HG03175 (cell line): ENCODE measurements around the gene TEX261.

Experiments used
- ATAC-seq: cut with Tn5 transposase; IDR thresholded peaks from one replicate; pipeline ENCODE4 v1.9.1; 2021; ENCODE audit warnings: mild to moderate bottlenecking, moderate library complexity; ENCODE audit not compliant: unreplicated experiment

TEX261 gene

DNA sequence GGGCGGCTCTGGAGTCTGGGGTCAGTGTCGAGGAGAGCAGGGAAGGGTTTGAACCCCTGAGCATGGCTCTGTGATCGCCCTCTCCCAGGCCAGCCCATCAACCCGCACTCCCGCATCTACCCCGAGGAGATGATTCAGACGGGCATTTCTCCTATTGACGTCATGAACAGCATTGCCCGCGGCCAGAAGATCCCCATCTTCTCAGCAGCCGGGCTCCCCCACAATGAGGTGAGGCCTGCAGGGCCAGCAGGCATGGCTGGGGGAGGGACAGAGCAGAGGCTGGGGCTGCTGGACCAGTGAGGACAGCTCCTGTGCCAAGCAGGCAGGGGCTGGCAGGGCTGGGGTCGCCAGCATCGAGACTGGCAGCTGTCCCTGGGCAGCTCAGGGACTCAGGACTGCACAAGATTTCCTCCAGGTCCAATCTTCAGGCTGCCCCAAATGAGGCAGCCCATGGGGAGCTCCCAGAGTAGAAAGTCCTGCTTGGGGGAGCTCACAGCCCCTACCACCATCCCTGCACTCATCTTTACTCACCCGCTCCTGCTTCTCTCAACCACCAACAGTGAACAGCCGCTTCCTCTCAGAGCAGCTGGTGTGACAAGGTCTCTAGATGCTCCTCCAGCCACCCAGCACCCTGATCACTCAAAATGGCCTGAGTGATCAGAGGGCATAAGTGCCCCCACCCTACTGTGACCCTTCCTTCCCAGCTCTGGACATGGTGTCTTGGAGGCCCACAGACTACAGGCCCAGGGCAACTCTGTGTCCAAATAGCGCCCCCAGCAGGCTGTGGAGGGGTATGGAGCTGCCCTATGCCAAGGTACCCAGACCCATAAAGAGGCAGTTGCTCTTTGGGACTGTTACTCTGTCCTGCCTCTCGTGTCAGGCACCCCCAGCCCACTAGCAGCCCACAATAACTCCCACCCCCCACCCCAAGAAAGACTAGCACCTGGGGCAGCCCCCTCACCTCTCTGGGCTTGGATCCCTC is 34.5 kb downstream of the TEX261 start:
- ATAC-seq = no peak

DNA sequence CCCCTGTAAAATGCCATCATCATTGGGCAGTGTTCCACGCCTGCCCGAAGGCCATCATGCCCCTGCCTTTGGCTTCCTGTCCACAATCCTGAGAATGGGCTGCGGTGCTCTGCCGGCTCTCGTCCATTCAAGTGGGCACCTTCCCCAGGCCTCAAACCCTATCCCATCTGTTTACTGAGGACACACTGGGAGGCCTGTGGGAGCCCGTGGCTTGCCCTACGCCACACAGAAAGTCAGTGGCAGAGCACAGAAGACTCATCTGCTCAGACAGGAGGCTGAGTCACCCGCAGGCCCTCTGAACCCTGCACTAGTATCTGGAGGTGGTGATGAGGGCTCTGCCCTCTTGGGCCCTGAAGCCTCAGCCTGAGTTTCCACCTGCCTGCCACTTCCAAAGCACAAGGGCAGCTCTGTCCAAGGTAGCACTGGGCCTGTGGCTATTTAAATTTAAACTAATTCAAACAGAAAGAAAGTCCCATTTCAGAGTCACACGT is 35.4 kb downstream of the TEX261 start:
- ATAC-seq = no peak

DNA sequence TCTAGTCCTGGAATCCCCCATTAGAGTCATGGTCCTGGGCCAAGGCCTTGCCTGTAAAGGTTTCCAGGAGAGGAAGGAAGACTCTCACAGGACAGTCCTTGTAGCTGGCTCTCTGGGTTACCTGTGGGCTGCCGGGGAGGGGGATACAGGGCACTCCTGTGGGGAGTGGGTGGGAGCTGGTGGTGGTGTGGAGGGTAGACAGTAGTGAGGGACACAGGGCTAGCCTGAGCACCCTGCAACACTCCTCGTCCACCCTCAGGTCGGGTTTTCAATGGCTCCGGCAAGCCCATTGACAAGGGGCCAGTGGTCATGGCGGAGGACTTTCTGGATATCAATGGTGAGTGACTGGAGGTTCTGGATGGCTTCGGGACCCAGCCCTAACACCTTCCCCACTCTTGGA is 35.9 kb downstream of the TEX261 start:
- no peak for ATAC-seq

DNA sequence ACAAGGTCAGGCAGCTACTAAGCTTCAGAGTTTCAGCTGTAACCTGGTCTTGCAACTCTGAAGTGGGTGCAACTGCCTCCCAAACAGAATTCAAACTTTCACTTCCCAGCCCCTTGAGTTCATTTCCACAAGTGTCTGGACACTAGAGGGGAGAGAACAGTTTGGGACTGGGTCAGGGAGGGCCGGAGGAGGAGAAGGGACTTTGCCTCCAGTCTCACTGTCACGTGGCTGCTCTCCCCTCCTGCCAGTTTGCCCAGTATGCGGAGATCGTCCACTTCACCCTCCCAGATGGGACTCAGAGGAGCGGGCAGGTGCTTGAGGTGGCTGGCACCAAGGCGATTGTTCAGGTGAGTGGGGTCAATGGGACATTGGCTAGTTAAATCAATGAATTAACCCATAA is 36.9 kb downstream of the TEX261 start:
- no peak for ATAC-seq

DNA sequence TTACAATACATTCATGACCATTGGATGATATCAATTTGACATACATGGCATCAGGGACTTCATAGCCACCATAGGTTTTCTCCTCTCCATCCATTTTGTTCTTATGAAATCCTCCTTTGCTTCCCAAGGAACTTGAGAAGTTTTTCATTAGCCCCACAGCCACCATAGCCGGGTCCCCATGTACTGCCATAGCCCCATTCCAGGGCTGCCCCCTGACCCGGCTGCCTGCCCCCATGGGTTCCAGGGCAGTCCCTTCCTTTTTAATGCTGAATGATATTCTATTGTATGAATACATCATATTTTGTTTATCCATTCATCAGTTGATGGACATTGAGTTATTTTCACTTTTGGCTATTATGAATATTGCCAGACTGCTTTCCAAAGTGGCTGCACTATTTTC is 38.5 kb downstream of the TEX261 start:
- ATAC-seq = no peak

DNA sequence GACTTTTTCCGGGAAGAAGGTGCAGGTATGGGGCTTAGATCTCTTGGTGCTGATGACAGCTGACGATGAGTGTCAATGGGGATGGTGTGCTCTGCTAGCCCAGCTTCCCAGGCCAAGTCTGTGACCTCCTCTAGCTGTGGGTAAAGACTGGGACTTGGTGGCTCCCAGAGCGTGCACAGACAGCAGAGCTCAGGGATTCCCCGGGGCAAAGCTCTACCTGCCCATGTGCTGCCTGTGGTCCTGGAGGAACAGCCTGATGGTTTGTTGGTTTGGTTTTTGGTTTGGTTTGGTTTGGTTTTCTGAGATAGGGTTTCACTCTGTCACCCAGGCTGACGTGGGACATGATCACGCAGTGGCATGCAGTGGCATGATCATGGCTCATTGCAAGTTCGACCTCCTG is 39.8 kb downstream of the TEX261 start:
- no peak for ATAC-seq

DNA sequence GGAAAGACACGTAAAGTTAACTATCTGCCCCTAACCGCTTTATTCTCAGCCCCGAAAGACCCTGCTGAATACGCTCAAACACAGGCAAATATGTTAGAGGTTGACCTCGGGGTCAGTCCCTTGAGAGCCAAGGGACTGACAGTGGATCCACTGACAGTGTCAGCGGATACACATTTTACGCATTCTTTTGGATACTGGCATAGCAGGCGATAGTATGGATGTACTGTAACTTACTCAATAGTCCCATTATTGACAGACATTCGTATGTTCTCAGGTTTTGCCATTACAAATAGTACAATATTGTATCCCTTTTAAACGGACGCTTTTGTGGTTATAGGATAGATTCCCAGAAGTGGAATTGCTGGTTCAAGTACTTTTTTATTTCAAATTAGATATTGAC is 45.6 kb downstream of the TEX261 start:
- ATAC-seq = no peak

DNA sequence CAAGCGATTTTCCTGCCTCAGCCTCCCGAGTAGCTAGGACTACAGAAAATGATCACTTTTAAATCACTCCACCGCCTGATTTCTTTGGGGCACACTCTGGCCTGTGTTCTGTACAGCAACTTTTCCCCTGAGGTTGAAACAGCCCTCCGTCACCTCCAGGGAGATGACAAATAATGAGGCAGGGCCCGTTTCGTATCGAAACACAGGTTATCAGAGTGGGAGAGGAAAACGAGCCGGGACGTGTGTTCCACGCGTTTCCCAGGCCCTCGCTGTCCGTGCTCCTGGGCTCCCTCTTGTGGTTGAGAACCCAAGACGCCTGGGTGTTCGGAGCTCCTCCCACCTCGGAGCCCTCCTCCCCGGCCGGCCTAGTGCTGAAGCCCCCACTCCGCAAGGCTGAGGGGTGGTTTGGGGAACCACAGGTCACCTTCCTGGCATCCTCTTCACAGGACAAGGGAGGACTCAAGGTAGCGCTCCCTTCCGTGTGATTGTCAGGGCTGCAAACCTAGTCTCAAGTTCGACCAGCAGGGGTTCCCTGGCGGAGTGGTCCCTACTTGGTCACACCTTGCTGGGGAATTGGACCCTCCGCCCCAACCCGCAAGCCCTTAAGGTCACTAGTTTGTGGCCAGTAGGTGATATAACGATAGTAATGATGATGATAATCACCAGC is 46.2 kb downstream of the TEX261 start:
- ATAC-seq = peak; percentile 82

DNA sequence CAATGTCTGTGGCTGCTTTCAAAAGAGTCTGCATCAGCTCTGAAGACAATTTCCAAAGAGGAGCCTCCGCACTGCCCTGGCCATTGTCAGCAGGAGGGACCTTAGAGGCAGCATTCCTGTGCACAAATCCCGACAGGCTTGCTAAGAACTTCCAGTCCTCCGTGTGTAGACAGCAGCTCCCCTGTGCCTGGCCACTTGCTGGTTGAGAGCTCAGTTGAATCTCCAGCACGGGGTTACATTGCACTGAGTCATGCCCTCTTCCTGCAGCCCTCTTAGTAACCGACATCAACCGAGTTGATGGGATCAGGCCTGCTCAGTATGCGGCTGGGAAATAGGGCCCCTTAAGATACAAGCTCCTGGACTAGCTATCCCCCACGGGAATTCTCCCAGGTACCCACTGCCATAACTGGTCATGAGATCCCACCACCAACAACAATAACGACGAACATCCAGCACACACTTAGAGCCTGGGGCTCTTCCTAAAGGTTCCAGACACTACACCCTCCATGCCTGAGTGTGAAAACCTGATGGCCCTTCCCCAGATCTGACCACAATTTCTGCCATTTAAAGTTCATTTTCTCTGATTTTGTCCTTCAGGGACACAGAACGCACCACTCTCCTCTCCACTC is 47.0 kb downstream of the TEX261 start:
- ATAC-seq = no peak

DNA sequence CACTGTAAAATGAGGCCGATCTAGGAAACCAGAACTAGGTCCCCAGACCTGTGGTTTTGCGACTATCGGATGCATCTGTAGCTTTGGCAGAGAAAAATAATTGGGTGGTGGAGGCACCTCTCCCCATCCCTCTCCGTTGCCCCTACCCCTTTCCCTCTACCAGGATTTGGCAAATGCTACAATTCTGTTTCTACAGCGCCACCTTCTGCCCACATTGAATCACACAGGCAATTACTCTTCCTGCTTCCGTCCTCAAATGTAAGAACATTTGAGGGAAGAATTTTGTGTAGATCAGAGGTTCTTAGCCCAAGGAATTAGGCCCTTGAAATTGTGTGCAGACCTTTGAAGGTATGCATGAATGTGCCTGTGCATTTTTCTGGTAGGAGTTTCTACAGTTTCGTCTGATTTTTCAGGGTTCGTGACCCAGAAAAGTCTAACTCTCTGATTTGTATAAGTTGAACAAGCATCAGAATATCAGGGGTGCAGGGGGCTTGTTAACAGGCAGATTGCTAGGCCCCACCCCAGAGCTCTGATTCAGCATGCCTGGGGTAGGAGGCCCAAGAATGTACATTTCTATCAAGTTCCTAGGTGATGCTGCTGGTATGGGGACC is 47.7 kb downstream of the TEX261 start:
- ATAC-seq = no peak

DNA sequence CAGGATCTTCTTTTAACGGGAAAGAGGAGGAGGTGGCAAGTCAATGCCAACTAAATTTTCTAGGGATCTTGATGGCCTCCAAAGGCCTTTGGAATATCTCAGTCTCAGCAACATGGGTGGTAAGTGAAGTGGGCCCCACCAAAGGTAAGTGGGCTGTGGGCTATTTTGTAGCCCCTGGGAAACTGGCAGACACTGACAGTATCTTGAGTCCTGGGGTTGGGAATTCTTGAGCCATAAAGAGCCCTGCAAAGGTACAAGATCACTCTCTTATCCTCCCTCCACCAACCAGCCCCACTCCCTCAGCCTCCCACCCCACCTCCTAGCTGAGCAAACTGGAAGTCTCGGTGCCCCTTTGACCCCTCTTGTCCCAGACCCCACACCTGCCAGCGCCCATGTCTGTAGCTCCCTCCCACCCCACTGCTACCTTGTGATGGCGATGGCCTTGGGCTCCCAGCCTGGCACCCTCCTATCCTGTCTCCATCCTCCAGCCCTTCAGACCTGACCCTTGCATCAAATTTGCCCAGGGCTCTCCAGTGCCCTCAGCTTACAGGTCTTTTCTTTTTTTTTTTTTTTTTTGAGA is 50.5 kb downstream of the TEX261 start:
- ATAC-seq = no peak

DNA sequence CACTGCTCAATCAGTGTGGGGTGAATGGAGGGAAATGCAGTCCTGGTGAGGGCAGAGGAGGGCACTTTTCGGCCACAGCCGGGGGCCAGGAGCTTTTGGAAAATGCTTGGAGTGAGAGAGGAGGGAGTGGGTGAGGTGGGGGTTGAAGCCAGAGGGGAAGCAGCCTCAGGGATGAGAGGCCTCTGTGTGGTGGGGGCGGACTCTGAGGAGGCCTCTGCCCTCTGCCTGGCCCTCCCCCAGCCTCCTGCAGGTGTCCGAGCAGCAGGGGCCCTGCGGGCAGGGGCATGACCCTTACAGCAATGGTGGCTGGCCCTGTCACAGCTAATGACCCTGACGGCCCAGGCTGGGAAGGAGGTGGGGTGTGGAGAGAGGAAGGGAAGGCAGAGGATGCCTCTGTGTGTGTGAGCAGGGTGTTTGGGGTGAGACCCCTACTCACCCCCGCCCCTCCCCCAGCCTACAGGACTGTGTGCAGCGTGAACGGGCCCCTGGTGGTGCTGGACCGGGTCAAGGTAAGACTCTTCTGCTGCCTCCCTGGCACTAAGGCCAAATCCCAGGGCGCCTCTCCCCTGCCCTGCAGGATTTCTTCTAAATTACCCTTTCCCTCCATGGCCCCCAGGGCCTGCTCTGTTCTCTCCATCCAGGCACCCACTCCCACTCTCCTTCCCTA is 51.3 kb downstream of the TEX261 start:
- no peak for ATAC-seq

DNA sequence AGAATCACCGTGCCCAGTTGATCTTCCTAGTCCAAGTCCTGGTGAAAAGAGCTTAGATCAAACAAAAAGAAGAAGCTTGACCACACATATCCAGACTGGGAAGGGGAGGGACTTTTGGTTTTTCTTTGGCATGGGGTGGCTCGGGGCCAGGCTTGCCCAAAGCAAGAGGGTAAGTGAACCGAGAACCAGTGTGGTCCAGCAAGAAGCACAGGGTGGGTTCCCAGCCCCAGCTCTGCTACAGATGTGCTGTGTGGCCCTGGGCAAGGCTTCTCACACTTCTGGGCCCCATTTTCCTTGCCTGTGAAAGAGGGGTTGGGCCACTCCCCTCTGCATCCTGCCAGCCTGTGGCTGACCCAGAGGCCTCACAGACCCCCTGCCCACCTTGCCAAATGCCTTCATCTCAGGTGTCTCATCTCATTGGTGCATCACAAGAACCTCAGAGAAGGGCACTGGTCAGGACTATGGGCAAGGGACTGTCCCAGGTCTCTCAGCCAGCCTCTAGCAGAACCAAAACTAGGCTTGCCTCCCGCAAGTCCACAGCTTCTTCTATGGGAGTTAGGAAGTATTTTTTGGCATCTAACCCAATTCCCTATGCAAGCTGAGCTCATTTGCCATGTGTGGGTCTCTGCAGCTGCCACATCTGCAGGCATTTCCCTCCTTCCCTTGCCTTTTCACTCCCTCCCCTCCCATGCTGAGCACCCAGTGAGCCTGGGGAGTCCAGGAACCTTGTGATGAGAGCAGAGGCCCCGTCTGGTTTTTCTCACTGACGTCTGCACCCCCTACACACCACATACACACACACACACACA is 52.1 kb downstream of the TEX261 start:
- ATAC-seq = no peak

DNA sequence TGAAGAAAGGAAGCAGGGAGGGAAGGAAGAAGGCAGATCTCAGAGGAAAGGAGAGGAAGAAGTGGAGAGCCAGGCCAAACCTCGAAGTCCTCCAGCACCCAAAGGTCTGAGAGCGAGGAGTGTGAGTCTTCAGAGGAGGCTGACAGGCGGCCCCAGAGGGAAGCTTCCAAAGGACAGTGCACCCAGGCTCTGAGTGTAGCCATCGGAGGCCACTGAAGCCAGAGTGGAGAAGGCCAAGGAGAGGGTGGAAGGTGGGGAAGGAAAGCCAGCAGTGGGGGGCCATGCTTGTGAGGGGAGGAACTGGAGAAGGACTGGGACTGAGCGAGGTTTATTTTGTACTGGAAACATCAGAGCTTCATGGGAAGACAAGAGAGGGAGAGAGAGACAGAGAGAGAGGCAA is 53.0 kb downstream of the TEX261 start:
- ATAC-seq = no peak

DNA sequence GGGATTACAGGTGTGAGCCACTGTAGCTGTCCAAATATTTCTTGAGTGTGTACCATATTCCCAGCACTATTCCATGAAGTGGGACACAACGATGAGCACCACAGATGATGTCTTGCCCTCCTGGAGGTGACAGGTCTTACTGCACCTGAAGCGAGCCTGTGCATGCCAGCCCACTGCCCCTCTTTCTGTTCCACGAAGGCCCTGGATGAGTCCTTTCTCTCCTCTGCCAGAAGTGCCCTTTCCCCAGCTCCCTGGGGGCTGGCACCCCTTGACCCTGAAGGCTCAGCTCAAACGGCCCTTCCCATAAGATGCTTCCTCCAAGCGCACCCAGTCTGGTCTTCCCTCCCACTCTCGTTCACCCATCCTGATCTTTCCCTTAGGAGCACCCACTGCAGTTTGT is 53.5 kb downstream of the TEX261 start:
- ATAC-seq = no peak

DNA sequence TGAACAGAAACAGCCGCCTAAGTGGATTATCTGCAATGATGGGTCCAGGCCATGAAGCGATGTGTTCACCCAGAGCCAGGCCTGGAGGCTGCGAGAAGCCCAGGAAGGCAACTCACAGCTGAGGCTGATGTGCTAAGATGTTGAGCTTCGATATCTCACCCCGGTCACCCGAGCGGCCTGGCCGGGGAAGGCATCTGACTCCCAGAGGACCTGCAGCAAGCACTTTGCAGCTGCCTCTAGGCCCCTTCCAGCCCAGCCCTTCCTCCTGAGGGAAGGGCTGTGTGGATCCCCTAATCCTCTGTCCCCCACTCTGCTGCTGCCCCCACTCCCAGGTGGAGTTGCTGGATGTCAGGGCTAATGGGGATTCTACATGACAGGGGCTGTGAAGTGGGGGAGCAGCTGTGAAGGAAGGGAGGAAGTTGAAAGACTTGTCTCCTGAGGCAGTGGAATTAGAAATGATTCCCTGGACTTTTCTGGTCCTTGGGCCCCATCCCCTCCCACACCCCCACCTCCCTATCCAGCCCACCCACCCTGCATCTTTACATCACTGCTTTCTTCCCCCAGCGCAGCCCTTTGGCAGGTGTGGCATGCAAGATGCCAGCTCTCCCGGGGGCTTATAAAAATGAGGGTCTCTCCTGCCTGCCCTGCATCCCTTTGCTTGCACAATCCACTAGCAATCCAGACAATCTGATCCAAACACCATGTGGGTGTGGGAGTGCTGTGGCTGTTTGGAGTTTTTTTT is 54.7 kb downstream of the TEX261 start:
- ATAC-seq = no peak

DNA sequence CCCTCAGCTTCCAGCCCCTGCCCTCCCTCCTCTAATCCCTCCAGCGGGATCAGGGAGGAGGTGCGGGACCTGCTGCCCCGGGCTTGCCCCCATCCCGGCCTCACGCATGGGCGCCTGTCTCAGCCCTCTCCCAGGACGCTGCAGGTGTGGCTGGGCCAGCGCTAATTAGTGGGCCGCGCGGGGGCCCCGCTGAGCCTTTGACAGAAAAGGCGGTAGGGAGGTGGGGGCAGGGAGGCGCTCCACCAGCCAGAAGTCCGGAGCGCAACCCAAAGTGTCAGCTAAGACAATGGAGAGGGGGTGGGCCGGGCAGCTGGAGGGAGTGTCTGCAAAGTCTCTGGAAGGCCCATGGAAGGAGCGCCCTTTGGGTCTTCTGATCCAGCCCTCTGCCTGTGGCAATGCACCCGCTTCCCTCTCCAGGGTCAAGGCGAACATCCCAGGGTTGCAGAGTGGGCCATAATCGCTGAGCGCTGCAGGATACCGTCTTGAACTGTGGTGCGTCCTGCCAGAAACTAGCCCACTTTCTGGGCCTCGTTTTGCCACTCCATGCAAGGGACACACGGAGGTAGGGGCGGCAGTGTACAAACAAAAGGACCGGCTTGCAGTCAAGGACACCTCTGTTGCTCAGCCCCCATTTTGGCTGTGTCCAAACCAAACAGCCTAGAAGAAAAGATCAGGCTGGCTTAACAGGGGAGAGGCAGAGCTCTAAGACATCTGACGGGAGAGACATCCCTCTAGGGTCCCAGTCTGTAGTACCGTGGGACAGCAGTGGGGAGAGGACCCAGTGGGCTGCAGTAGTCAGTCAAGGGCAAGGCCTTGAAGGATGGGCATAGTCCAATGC is 55.5 kb downstream of the TEX261 start:
- ATAC-seq = no peak

DNA sequence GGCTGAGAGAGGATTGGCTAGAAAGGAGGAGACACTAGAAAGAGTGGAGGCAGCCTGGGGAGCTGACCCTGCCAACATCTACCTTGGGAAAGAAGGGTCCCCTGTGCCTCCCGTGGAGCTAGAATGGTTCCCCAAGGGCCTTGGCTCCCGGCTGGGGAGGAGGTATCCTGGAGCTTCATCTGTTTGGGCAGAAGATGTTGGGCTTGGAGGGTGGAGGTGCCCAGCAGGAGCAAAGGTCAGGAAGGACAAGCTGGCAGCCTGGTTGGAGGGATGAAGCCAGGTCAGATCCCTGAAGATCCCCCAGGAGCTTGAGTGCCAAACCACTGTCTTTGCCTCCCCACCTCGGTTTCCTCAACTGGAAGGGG is 56.1 kb downstream of the TEX261 start:
- ATAC-seq = no peak
